Inflammatory macrophage treated with lipopolysaccharide for 1 hour (primary cell): Measurements from ENCODE around the gene NR2C2AP.
"Not testable (repeated sequence)": the region's sequence is repeated elsewhere in the genome, so short reads cannot be mapped to it uniquely, and the experiment has no call there.

Source experiments
- DNase-seq, 2 donors: peaks; one replicate each; pipeline ENCODE4 v3.0.0-alpha.2; 2020 to 2022

The NR2C2AP gene

GRCh38 chr19:19179548-19180441 lies 23.4 kb downstream of the NR2C2AP start:
- DNase-seq, result no peak

- no peak for DNase-seq
These were observed 26.3 kb downstream of the NR2C2AP start for GRCh38 chr19:19176950-19177349.

DNA sequence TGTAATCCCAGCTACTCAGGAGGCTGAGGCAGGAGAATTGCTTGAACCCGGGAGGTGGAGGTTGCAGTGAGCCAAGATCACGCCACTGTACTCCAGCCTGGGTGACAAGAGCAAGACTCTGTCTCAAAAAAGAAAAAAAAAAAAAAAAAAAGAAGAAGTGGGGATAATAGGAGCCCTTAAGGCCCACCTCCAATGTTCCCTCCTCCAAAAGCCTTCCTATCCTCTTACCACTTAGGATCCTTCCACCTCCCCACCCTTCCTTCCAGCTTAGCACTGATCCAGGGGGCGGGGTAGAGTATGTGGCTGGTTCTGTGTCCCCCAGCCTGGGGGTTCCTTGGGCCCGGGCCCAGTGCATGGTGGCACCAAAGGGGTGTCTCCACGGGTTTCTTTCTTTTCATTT lies 30.0 kb downstream of the NR2C2AP start:
- DNase-seq, result not testable (repeated sequence)

- DNase-seq, result no peak
These were observed 31.2 kb downstream of the NR2C2AP start for GRCh38 chr19:19171821-19172532.

DNA sequence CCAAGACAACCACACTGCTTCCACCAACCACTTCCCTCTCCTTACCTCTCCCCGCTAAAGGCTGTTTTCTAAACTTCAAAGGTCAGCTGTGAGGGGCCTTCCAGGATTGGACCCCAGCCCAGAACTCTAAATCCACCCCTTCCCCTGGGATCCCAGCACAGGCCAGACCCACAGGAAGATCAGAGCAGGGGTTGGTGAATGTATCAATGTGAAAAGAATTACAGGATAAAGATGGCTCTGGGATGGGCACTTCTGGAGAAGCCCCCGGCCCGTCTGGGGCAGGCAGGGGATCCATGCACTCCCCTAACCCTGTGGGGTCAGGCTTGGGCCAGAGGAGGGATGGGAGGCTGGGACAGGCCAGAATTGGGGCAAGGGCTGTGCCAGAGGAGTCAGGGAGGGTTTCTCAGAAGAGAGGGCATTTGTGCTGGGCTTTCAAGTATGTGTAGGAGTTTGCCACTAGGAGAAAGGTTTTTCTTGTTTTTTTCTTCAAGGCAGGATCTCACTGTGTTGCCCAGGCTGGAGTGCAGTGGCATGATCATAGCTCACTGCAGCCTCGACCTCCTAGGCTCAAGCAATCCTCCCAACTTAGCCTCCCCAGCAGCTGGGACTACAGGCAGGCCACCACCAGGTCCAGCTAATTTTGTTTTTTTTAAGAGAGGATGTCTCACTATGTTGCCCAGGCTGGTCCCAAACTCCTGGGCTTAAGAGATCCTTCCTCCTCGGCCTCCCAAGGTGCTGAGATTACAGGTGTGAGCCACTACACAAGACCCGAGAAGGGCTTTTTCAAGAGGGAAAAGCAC lies 32.1 kb downstream of the NR2C2AP start:
- DNase-seq, result no peak

DNA sequence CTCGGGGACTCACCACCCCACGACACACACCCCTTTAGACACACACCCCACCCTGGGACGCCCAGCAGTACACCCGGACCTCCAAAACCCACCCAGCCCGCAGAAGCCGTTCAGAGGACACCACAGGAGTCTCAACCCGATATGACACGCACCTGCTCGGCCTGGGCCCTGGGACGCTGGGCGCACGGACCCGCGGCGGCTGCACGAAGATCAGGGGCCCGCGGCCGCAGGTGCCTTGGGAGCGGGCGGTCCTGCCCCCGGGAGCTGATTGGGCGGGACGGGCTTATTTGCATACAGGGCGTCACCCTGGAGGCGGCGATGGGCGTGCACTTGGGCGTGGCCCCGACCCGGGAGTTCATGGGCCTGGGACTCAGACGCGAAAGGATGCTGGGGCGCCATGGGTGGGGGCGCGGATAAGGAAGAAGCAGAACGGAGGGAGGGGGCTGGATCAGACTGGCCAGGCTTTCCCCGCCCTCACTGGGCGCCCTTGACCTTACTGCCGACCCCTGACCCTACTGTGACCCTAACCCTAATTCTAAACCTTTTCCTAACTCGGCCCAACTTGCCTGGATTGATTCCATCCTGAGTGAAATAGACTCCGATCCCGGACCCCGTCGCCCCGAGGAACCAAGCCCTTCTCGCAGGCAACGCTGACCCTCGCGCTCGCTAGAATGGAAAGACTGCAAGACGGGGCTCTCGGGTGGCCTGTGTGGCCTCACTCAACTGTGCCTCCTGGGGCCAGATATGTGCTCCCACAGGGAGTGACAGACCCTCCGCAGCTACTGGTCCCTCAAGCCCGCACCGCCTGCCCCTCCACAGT lies 33.0 kb downstream of the NR2C2AP start, which contains the start of gene MEF2B:
Gene MEF2B (minus strand): TSS at position 211 of the 820 bp plus-strand sequence. CDS start 19,528 bp downstream, outside the sequence.
- peak in 1 of 2 donors; percentile 48 for DNase-seq

- no peak for DNase-seq
These were observed 33.8 kb downstream of the NR2C2AP start for GRCh38 chr19:19169236-19170052.

- DNase-seq, result no peak
These were observed 35.6 kb downstream of the NR2C2AP start for GRCh38 chr19:19167612-19168011.

DNA sequence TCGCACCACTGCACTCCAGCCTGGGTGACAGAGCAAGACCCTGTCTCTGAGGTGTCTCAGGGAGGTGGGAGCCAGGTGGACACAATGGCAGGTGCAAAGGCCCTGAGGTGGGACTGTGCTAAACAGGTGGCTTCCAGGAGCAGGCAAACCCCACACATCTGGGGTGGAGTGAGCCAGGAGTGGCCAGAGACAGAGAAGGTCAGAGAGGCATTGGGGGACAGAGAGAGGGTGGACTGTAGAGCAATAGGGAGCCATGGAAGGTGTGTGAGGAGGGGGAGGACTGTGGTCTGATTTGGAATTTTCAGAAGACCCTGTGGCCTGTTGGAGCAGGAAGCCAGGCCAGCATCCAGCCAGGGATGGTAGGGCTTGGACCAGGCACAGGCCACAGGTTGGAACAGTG lies 37.8 kb downstream of the NR2C2AP start:
- no peak for DNase-seq

GRCh38 chr19:19162495-19162894 lies 40.7 kb downstream of the NR2C2AP start:
- no peak for DNase-seq

- DNase-seq, result no peak
These were observed 42.7 kb downstream of the NR2C2AP start for GRCh38 chr19:19160461-19161035.

- DNase-seq, result no peak
These were observed 43.7 kb downstream of the NR2C2AP start for GRCh38 chr19:19159534-19159933.

GRCh38 chr19:19157808-19158207 lies 45.4 kb downstream of the NR2C2AP start:
- no peak for DNase-seq

DNA sequence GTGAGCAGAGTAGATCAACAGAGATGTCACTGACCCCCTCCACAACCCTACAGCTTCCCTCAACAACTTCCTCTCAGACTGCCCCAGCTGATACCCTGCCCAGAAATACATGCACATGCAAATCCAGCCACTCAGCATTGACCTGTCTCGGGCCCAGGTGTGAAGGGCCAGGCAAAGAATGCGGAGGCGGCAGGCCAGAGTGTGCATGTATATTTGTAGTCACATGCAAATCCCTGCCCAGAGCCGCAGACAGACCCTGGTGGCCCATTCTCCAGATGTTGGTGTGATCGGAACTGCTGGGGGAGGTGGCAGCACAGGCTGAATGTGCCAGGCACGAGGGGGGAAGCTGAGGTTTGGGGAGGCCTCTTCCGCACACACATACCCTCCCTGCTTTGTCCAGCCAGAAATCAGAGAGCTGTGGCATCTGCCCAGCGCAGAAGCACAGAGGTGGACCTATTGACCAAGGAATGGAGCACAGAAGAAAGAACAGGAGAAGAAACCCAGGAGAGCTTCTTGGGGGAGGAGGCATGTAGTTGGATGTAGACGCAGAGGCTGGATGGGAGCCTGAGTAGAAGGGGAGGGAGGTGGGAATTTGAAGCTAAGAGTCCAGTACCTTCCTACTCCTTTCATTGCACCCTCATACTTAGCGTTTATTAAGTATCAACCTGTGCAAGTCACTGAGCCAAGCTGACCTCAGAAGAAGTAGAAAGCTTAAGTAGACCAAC lies 47.6 kb downstream of the NR2C2AP start:
- DNase-seq, result no peak

DNA sequence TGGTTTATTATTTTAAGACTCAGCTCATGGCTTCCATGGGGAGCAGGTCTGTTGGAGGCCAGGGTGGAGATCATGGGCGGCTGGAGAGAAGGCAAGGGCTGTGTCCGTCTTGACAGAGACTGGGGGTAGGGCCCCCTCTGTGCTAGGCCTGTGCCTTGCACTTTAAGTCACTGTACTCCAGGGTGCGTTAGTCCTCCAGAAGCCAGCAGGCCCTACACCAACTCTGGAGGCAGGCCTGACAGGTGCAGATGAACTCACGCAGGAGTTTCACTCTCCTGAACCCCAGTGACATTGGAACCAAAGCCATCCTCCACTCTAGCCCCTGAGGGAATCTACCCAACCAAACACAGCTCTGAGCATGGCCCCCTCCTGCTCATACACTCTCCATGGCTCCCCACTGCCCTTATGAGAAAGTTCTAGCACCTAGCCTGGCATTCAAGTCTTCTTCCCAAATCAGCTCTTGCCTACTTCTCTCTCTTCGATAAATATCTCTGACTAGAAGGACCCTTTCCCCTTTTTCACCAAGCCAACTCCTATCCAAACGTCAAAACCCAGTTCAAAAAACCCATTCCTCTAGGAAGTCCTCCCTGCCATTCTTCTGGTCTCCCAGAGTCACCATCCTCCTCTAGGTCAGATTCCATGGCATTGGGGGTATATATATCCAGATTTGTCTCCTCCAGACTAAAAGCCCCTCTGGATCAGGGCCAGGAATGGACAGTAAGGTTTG lies 48.3 kb downstream of the NR2C2AP start:
- DNase-seq, result no peak

DNA sequence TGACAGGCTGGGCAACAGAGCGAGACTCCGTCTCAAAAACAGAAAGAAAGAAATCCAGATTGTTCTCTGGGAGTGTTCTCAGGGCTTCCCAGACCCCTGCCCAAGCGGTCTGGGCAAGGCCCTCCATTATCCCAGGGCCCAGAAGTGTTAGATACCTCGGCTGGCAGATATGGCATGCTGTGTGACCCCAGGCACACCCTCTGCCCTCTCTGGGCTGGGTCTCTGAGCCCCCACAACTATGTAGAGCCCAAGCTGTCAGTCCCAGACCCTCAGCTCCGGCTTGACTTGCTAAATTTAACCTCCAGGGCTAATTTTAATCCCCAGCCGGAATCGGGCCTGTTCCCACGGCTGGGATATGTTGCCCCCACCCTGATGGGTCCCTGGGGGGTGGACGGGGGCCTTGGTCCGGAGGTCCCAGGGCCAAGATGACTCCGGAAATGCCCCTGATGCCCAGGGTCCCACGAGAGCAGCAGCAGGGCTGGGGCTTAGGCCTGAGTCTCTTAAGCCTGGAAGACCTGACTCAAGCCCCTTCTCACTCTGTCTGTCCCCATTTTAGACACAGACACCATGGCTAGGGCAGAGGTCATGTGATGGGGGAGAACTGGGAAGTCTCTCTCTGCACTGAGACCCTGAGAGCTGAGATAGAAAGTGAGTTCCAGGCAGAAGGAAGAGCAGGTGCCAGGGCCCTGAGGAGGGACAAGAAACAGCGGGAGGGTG lies 50.4 kb downstream of the NR2C2AP start:
- DNase-seq, result no peak

DNA sequence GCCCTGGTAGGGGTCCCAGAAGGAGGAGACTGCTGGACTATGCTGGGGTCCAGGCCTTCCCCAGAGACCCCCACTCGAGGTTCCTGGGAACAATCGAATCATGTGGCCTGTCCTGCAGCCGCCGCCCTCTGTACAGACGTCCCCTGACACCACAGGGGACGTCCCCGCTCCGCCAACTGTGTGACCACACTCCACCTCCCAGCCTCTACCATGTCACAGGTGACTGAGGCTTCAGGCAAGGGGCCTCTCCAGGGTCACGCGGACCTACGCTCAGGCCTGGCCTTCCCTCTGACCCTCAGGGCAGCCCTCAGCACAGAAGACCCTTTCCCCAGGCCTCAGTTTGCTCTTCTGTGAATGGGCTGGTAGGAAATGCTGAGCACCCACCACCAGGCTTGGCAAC lies 51.8 kb downstream of the NR2C2AP start:
- DNase-seq, result no peak
